H9 (cell line): ENCODE data around the gene ZC3H6. TPM values are rescaled to one million over a fixed set of nuclear protein-coding genes. Genes with fewer than 3 reads are reported as not detected.

Source experiments
- DNase-seq: peaks from one replicate; pipeline ENCODE4 v3.0.0-alpha.2; 2017
- H2AFZ ChIP-seq: one replicate; pipeline ENCODE4 v1.6.1; 2013; ENCODE audit warnings: mild to moderate bottlenecking, low read length, control low read depth, moderate library complexity
- H2AK5ac ChIP-seq: 2 replicates; pipeline ENCODE4 v1.6.1; 2013; ENCODE audit warnings: low read length, control low read depth, mixed read lengths; ENCODE audit not compliant: insufficient read length
- H2BK120ac ChIP-seq: one replicate; pipeline ENCODE4 v1.6.1; 2013; ENCODE audit warnings: low read depth, mild to moderate bottlenecking, low read length, control low read depth, inconsistent platforms; ENCODE audit not compliant: poor library complexity, severe bottlenecking
- H2BK12ac ChIP-seq: 2 replicates; pipeline ENCODE4 v1.6.1; 2013; ENCODE audit warnings: low read length, control low read depth, mixed read lengths, low read depth; ENCODE audit not compliant: insufficient read length
- H2BK15ac ChIP-seq: 2 replicates; pipeline ENCODE4 v1.6.1; 2013; ENCODE audit warnings: low read depth, low read length, control low read depth
- H2BK20ac ChIP-seq: one replicate; pipeline ENCODE4 v1.6.1; 2013; ENCODE audit warnings: low read depth, mild to moderate bottlenecking, low read length, control low read depth, inconsistent platforms; ENCODE audit not compliant: poor library complexity, severe bottlenecking
- H2BK5ac ChIP-seq: 2 replicates; pipeline ENCODE4 v1.6.1; 2013; ENCODE audit warnings: low read length, control low read depth, mixed read lengths; ENCODE audit not compliant: insufficient read length
- H3K14ac ChIP-seq: 2 replicates; pipeline ENCODE4 v1.6.1; 2013; ENCODE audit warnings: low read length, control low read depth; ENCODE audit not compliant: insufficient read depth
- H3K18ac ChIP-seq: 2 replicates; pipeline ENCODE4 v1.6.1; 2013; ENCODE audit warnings: low read depth, mild to moderate bottlenecking, mixed read lengths, low read length, control low read depth; ENCODE audit not compliant: insufficient read length
- H3K23ac ChIP-seq: 2 replicates; pipeline ENCODE4 v1.6.1; 2013; ENCODE audit warnings: low read length, control low read depth, mixed read lengths, low read depth; ENCODE audit not compliant: insufficient read length
- H3K23me2 ChIP-seq: 2 replicates; pipeline ENCODE4 v1.6.1; 2013; ENCODE audit warnings: low read depth, mild to moderate bottlenecking, mixed read lengths, low read length, control low read depth; ENCODE audit not compliant: insufficient read length, poor library complexity, severe bottlenecking
- H3K27ac ChIP-seq: 2 replicates; pipeline ENCODE4 v1.5.1; 2013; ENCODE audit warnings: low read length, control low read depth, mixed read lengths, low read depth; ENCODE audit not compliant: insufficient read length
- H3K27me3 ChIP-seq: 2 replicates; pipeline ENCODE4 v1.6.1; 2013; ENCODE audit warnings: low read length, control low read depth, inconsistent platforms; ENCODE audit not compliant: insufficient read depth
- H3K4ac ChIP-seq: 2 replicates; pipeline ENCODE4 v1.6.1; 2013; ENCODE audit warnings: low read depth, mild to moderate bottlenecking, control low read depth, inconsistent platforms, low read length, moderate library complexity
- H3K4me1 ChIP-seq: 2 replicates; pipeline ENCODE4 v1.6.1; 2013; ENCODE audit warnings: low read length, control low read depth, inconsistent platforms; ENCODE audit not compliant: insufficient read depth
- H3K4me2 ChIP-seq: 2 replicates; pipeline ENCODE4 v1.6.1; 2013; ENCODE audit warnings: low read length, control low read depth, mixed read lengths; ENCODE audit not compliant: insufficient read length, insufficient read depth
- H3K56ac ChIP-seq: 2 replicates; pipeline ENCODE4 v1.6.1; 2013; ENCODE audit warnings: low read depth, mild to moderate bottlenecking, mixed read lengths, low read length, control low read depth; ENCODE audit not compliant: insufficient read length
- H3K79me1 ChIP-seq: 2 replicates; pipeline ENCODE4 v1.6.1; 2013; ENCODE audit warnings: low read depth, mild to moderate bottlenecking, moderate library complexity, low read length, control low read depth, inconsistent platforms; ENCODE audit not compliant: insufficient read depth, poor library complexity, severe bottlenecking
- H3K79me2 ChIP-seq: 2 replicates; pipeline ENCODE4 v1.6.1; 2013; ENCODE audit warnings: low read length, control low read depth, inconsistent platforms; ENCODE audit not compliant: insufficient read depth
- H3K9ac ChIP-seq: 2 replicates; pipeline ENCODE4 v1.6.1; 2013; ENCODE audit warnings: low read length, control low read depth, mixed read lengths; ENCODE audit not compliant: insufficient read length; ENCODE audit errors: extremely low read depth
- H3K9me3 ChIP-seq: one replicate; pipeline ENCODE4 v1.6.1; 2013; ENCODE audit warnings: low read depth, low read length, inconsistent platforms; ENCODE audit not compliant: control insufficient read depth
- H3T11ph ChIP-seq: one replicate; pipeline ENCODE4 v1.6.1; 2013; ENCODE audit warnings: mild to moderate bottlenecking, low read length, control low read depth, inconsistent platforms
- H4K20me1 ChIP-seq: one replicate; pipeline ENCODE4 v1.6.1; 2013; ENCODE audit not compliant: control insufficient read depth, insufficient read length, insufficient read depth
- H4K5ac ChIP-seq: 2 replicates; pipeline ENCODE4 v1.6.1; 2013; ENCODE audit warnings: low read depth, mild to moderate bottlenecking, mixed read lengths, low read length, control low read depth; ENCODE audit not compliant: insufficient read length
- H4K8ac ChIP-seq: replicated peaks from 2 replicates; pipeline ENCODE4 v1.6.1; 2013; ENCODE audit warnings: low read length, control low read depth, mixed read lengths, low read depth; ENCODE audit not compliant: insufficient read length
- H4K91ac ChIP-seq: 2 replicates; pipeline ENCODE4 v1.6.1; 2013; ENCODE audit warnings: low read depth, mild to moderate bottlenecking, moderate library complexity, mixed read lengths, low read length, control low read depth; ENCODE audit not compliant: insufficient read length
- H3K27ac Mint-ChIP-seq, 3 experiments: 2 replicates in 2 of 3; 3 replicates in 1 of 3; pipeline ENCODE4 v1.8.0; 2020 to 2021; ENCODE audit warnings: mixed read lengths in 3 of 3, mild to moderate bottlenecking in 1 of 3, moderate library complexity in 1 of 3
- H3K27me3 Mint-ChIP-seq: 2 replicates; pipeline ENCODE4 v1.8.0; 2021; ENCODE audit warnings: low read depth, mild to moderate bottlenecking, moderate library complexity, mixed read lengths
- H3K36me3 Mint-ChIP-seq, 3 experiments: 2 replicates in 2 of 3; 3 replicates in 1 of 3; pipeline ENCODE4 v1.8.0; 2020 to 2021; ENCODE audit warnings: low read depth in 3 of 3, mixed read lengths in 3 of 3; ENCODE audit not compliant: insufficient read depth in 1 of 3
- H3K4me1 Mint-ChIP-seq, 2 experiments: 2 replicates each; pipeline ENCODE4 v1.8.0; 2020; ENCODE audit warnings: mixed read lengths in 2 of 2
- H3K4me3 Mint-ChIP-seq, 2 experiments: 2 replicates in 1 of 2; 3 replicates in 1 of 2; pipeline ENCODE4 v1.8.0; 2020 to 2021; ENCODE audit warnings: mild to moderate bottlenecking in 2 of 2, mixed read lengths in 2 of 2, moderate library complexity in 1 of 2
- H3K9me3 Mint-ChIP-seq, 2 experiments: 2 replicates in 1 of 2; 3 replicates in 1 of 2; pipeline ENCODE4 v1.8.0; 2020; ENCODE audit warnings: mild to moderate bottlenecking in 2 of 2, mixed read lengths in 2 of 2, moderate library complexity in 1 of 2
- WGBS: extraction: QIAGEN DNeasy Blood & Tissue Kit; methylation state at CpG from one replicate; pipeline ENCODE4 v1.1.7; 2013; ENCODE audit warnings: missing lambda C conversion rate, low lambda C conversion rate, mixed read lengths; ENCODE audit not compliant: insufficient read length; ENCODE audit errors: extremely low coverage; 5-methylcytosine and 5-hydroxymethylcytosine counted together
- total RNA-seq: library from RNA; stranded (reverse); gene quantifications from 2 replicates; pipeline ENCODE4 v1.2.1, GENCODE V29; 2021
- TF ChIP-seq, protein P1 (sequence below): fragments of 200-600 bp; sonication (generic); conservative IDR thresholded peaks from 3 replicates; pipeline ENCODE4 v1.8.0; 2021; ENCODE audit warnings: antibody characterized with exemption, mild to moderate bottlenecking

Gene ZC3H6
- total RNA-seq, 1 experiment from 2014 or later = 3.5 TPM

DNA sequence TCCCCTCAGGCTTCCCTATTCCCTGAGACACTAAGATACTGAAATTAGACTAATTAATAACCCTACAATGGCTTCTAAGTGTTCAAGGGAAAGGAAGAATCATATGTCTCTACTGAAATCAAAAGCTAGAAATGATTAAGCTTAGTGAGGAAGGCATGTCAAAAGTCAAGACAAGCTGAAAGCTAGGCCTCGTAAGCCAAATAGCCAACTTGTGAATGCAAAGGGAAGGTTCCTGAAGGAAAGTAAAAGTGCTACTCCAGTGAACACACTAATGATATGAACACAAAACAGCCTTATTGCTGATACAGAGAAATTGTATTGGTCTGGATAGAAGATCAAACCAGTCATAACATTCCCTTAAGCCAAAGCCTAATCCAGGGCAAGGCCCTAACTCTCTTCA is 30.5 kb upstream of the ZC3H6 start:
- no peak overlapping the region for H3K56ac ChIP-seq
- H3K9me3 ChIP-seq = no peaks in the 10 kb centered on the region
- TF ChIP-seq, protein P1, sequence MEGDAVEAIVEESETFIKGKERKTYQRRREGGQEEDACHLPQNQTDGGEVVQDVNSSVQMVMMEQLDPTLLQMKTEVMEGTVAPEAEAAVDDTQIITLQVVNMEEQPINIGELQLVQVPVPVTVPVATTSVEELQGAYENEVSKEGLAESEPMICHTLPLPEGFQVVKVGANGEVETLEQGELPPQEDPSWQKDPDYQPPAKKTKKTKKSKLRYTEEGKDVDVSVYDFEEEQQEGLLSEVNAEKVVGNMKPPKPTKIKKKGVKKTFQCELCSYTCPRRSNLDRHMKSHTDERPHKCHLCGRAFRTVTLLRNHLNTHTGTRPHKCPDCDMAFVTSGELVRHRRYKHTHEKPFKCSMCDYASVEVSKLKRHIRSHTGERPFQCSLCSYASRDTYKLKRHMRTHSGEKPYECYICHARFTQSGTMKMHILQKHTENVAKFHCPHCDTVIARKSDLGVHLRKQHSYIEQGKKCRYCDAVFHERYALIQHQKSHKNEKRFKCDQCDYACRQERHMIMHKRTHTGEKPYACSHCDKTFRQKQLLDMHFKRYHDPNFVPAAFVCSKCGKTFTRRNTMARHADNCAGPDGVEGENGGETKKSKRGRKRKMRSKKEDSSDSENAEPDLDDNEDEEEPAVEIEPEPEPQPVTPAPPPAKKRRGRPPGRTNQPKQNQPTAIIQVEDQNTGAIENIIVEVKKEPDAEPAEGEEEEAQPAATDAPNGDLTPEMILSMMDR = no peak
- H3K14ac ChIP-seq = no peak overlapping the region
- H3K36me3 Mint-ChIP-seq = peaks cover 4 to 13% (median 9%) of the 10 kb centered on the region in 3 experiments; a peak in 6 of 7 replicates
- H3K23me2 ChIP-seq = no peaks in the 10 kb centered on the region
- no peak overlapping the region for H4K8ac ChIP-seq
- no peak overlapping the region for H4K91ac ChIP-seq
- no peak overlapping the region for H3K4me3 Mint-ChIP-seq
- no peak overlapping the region for H3K23ac ChIP-seq
- no peak overlapping the region for H3T11ph ChIP-seq
- no peaks in the 10 kb centered on the region for H3K4me1 Mint-ChIP-seq
- no peak overlapping the region for H3K4ac ChIP-seq
- H3K9ac ChIP-seq = no peak overlapping the region
- no peak overlapping the region for H4K5ac ChIP-seq
- H3K27me3 ChIP-seq = no peaks in the 10 kb centered on the region
- no peaks in the 10 kb centered on the region; the same call in 1 of the 2 replicates for H3K79me2 ChIP-seq
- no peak overlapping the region for H3K27ac ChIP-seq
- no peak overlapping the region for H2BK5ac ChIP-seq
- H3K4me1 ChIP-seq = no peaks in the 10 kb centered on the region
- H3K79me1 ChIP-seq = no peaks in the 10 kb centered on the region
- no peaks in the 10 kb centered on the region for H3K27me3 Mint-ChIP-seq
- H3K27ac Mint-ChIP-seq = no peak overlapping the region
- H3K18ac ChIP-seq = no peak overlapping the region
- no peak overlapping the region for H2BK12ac ChIP-seq
- H2BK120ac ChIP-seq = no peak overlapping the region
- no peak overlapping the region for H2BK15ac ChIP-seq
- no peak overlapping the region for H3K4me2 ChIP-seq
- no peak overlapping the region for H2BK20ac ChIP-seq
- no peak overlapping the region for H2AK5ac ChIP-seq
- no peak overlapping the region for H2AFZ ChIP-seq
- H3K9me3 Mint-ChIP-seq = no peaks in the 10 kb centered on the region
- no CpG with 5 or more reads among the region's 1 CpG for WGBS
- H4K20me1 ChIP-seq = no peaks in the 10 kb centered on the region
- DNase-seq = no peak
